KBM-7 (cell line): ENCODE results near the gene ST3GAL5.

Source experiments
- DNase-seq: peaks from one replicate; pipeline ENCODE4 v3.0.0-alpha.2; 2015
- in situ Hi-C: fragments of 300-500 bp; cut with MboI; formaldehyde crosslinking; loops from 2 replicates; pipeline ENCODE4 v1.14.3; 2020; ENCODE audit warnings: low sequenced_read_pairs, low pct_unique_long_range_greater_than_20kb, mixed read lengths

The ST3GAL5 gene

GRCh38 chr2:85797921-85798320, 90.9 kb downstream of the ST3GAL5 start:
- in situ Hi-C loops = loop anchor here (10.0 kb wide), 1 partner anchor 53 kb away; no protein-coding TSS in a partner anchor
- DNase-seq = peak; percentile 30

GRCh38 chr2:85797263-85797660, 91.5 kb downstream of the ST3GAL5 start:
- in situ Hi-C loops = loop anchor here (10.0 kb wide), 1 partner anchor 52 kb away; no protein-coding TSS in a partner anchor
- DNase-seq = no peak

DNA sequence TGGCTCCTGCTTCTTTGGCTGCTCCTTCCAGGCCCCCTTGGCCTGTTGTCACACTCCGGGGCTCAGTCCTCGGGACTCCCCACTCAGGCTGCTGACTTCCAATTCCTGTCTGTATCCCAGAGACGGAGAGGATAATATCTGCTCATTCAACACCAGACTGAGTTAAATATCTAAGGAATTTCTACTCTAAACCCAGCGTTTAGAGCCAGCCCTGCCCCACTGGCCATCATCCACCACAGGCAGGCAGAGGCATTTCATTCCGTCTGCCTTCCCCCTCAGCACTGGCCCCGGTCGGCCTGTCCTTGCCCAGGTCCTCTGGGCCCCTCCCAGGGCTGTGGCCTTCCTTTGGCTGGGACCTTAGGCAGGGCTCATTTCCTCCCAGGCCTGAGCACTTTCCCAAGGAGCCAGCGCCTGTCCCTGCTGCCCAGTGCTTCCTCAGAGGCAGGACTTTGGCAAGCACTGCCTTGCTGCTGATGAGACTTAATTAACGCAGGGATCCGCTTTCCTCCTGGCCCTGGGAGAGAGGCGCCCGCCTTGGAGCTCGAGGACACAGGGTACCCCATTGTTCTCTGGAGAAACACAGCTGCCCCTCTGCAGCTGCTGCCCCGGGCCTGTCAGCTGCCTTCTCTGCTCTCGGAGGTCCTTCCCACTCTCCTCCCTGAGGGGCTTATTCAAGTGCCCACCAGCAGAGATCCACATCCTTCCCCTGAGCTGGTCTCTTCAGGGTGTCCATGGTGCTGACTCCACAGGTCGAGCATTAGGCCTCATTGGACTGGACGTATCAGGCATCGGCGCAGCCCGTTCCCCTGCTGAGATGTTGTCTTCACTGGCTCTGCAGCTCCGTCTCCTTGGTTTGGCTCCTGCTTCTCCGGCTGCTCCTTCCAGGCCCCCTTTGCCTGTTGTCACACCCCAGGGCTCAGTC, 92.2 kb downstream of the ST3GAL5 start:
- in situ Hi-C loops = loop anchor here (10.0 kb wide), 1 partner anchor 52 kb away; no protein-coding TSS in a partner anchor
- no peak for DNase-seq

DNA sequence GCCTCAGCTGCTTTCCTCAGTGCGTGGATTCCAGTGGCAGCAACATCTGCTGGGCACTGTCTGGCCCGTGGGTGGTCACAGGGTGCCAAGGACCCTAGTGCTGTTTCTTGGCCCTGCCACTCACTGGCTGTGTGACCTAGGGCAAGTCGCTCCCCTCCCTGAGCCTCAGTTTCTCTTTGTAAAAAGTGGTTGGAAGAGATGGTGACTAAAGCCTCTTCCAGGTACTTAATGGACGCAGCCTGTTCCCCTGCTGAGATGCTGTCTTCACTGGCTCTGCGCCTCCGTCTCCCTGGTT, 92.8 kb downstream of the ST3GAL5 start:
- DNase-seq = no peak
- in situ Hi-C loops = loop anchor here (10.0 kb wide), 1 partner anchor 51 kb away; no protein-coding TSS in a partner anchor

GRCh38 chr2:85795331-85796045, 93.3 kb downstream of the ST3GAL5 start:
- DNase-seq = no peak
- in situ Hi-C loops = loop anchor here (10.0 kb wide), 1 partner anchor 51 kb away; no protein-coding TSS in a partner anchor

DNA sequence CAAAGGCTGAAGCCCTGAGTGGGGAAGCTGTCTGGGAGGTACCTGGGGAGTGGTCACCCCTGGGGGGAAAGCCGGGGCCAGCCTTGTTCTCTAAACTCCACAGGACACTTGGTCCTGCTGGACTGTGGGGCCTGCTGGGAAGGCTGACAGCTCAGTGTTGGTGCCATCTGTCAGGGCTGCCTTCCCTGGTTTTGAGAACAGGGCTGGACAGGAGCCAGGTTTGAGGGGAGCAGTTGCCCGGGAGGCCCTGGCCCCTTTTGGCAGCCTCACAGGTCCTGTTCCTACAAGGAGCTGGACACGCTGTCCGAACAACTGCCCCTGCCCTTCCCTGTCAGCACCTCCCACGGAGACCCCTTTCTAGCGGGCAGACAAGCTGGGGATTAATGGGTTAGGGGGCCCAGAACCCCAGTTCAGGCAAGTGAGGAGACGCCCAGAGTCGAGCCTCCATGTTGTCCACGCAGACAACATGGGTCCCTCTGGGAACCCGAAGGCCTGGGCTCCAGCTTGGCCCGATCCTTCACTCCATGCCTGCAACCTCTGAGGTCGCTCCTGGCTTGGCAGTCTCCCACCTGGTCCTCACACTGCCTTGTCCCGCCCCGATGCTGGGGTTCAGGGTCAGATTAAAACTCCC, 94.2 kb downstream of the ST3GAL5 start:
- in situ Hi-C loops = loop anchor here (10.0 kb wide), 1 partner anchor 50 kb away; no protein-coding TSS in a partner anchor
- no peak for DNase-seq

DNA sequence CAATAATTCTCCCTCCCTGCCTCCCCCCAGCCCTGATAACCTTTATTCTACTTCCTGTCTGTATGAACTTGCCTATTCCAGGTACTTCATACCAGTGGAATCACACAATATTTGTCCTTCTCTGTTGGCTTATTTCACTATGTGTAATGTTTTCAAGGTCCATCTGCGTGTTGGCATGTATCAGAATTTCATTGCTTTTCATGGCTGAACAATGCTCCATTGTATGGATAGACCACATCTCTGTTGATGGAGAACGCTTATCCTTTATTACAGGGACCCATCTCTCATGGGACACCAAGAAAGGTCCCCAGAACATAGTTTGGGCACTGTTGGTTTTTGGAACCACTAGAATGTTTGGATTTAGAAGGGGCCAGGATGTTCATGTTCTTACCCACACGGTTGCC, 94.8 kb downstream of the ST3GAL5 start:
- no peak for DNase-seq
- in situ Hi-C loops = loop anchor here (10.0 kb wide), 1 partner anchor 49 kb away; no protein-coding TSS in a partner anchor

DNA sequence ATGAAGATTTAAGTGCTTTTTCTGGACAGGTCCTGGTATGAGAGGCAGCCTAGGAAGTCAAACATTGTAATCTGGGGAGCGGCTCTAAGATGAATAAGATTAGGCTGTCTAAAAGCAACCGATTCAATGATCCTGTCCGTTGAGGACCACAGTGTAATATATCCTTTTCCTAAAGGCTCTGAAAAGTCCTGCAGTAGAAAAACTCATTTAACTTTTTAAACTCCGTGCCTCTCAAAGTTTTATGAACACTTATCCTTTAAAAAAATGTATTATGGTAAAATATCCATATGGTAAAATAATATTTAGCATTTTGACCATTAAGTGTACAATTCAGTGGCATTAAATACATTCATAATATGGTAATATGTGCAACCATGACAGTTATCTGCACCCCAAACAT, 95.2 kb downstream of the ST3GAL5 start:
- in situ Hi-C loops = loop anchor here (10.0 kb wide), 1 partner anchor 49 kb away; no protein-coding TSS in a partner anchor
- DNase-seq = no peak

- no peak for DNase-seq
- in situ Hi-C loops = loop anchor here (10.0 kb wide), 1 partner anchor 48 kb away; no protein-coding TSS in a partner anchor
Observed at GRCh38 chr2:85792783-85793441, 95.9 kb downstream of the ST3GAL5 start.

DNA sequence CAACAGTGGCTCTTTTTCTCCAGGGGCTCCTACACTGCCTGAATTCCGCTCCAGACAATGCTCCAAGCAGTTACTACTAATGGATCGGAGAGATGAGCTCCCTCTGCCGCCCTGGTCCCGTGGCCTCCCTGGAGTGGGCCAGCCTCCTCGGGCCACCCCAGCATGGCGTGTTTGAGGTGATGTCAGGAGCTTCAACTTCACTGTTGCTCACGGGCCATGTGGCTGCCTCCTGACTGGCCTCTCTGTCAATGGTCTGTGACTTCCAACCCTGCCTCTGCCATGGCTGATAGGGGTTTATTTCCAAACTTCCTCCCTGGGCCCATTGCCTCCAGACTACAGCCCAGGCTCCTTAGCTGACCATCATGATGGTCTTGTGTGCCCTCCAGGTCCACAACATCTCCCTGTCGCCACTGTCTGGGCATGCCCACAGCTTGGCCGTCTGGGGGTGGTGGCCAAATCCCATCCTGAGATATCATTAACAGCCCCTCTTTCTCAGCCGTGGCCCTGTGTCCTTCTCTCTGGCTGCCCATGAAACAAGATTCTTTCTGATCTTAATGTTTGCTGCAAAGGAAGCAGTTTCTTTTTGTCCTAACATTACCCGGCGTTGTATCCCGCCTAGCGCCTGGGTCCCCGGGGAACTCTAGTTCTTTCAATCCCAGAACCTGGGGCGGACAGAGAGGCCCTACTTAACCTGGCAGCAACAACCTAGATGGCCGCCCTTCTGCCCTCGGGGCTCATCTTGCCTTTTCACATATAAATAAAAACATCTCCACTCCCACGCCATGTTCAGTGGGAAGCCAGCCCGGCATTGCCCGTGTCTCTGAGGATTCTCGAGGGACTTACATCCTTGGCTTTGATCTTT, 96.9 kb downstream of the ST3GAL5 start:
- no peak for DNase-seq
- in situ Hi-C loops = loop anchor here (10.0 kb wide), 1 partner anchor 47 kb away; no protein-coding TSS in a partner anchor

GRCh38 chr2:85790499-85791188, 98.1 kb downstream of the ST3GAL5 start:
- peak; percentile 87 for DNase-seq
- in situ Hi-C loops = loop anchor here (10.0 kb wide), 1 partner anchor 46 kb away; no protein-coding TSS in a partner anchor

DNA sequence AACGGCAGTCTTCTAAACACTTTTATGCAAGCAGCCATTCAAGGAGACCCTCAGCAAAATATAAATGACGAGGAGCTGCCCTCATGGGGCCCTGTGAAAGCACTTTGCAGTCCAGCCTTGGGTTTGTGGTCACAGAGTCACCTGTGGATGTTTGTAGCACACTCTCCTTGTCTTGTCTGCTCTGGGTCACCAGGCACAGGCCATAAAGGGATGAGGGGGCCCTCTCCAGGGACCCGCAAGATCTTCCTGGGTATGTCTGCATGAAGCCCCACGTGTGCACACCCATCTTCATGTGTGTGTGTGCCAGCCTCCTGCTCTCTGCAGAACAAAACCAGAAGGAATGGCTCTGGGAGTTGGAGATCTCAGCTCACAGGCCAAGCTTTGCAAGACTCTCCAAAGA, 98.8 kb downstream of the ST3GAL5 start:
- in situ Hi-C loops = loop anchor here (10.0 kb wide), 1 partner anchor 45 kb away; no protein-coding TSS in a partner anchor
- no peak for DNase-seq

DNA sequence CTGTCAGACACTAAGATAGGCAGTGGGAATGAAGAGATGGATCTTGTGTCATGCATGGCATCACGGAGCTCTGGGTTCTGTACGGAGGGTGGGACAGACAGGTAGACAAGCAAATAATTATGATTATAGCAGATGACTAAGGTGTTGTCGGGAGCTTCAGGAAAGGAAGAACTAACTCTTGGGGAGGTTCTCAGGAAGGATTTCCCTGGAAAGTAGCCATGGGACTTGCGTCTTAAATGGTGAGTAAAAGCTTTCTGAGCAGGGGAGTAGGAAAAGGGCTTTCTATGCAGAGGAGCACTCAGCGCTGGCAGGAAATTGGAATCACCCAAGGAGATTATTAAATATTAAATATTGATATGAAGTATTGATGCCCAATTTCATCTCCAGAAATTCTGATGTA, 99.5 kb downstream of the ST3GAL5 start:
- in situ Hi-C loops = no loop called here
- no peak for DNase-seq

DNA sequence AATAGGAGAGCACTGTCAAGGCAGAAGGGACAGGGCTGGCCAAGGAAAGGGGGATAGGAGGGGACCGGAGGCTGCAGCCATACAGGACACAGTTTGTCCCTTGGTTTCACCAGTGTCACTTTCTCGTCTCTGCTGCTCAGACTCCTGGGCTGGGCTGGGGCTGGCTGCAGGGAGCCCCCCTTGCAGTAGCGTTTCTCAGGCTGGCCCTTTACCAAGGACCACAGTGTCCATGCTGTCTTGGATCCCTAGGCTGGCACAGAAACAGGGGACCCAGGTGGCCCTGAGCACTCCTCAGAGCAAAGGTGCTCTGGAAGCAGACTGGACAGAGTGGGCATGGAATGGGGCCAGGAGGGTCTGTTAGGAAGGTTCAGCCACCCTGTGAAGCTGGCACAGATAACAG, 100.2 kb downstream of the ST3GAL5 start:
- in situ Hi-C loops = no loop called here
- DNase-seq = no peak

DNA sequence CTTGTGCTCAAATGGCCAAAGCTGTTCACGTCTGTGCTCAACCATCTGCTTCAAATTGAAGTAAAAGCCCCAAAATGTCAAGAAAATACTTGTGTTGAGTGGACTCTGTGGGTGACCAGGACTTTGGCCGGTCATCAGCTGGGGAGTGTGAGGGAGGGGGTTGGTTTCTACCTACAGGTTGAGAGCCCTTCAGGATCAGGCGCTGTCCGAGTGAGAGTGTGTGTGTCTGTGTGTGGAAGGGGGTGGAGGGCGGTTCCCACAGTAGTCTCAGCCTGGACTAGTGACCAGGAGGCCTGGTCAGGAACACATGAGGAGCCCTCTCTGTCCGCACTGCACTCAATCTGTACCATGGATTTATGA, 100.8 kb downstream of the ST3GAL5 start:
- in situ Hi-C loops = no loop called here
- no peak for DNase-seq

- no peak for DNase-seq
- in situ Hi-C loops = no loop called here
Observed at GRCh38 chr2:85787282-85787980, 101.4 kb downstream of the ST3GAL5 start.
